Fibroblast of skin of right quadriceps (primary cell): Measurements from ENCODE around the gene ELF3.
"Not testable (repeated sequence)": the region's sequence is repeated elsewhere in the genome, so short reads cannot be mapped to it uniquely, and the experiment has no call there.

Experiments used
- DNase-seq: peaks from one replicate; pipeline ENCODE4 v3.0.0-alpha.2; 2013

ELF3 gene

GRCh38 chr1:202036595-202037387, 26.4 kb downstream of the ELF3 start:
- no peak for DNase-seq

GRCh38 chr1:202037706-202038296, 27.4 kb downstream of the ELF3 start:
- DNase-seq = no peak

- no peak for DNase-seq
Observed at GRCh38 chr1:202038688-202039346, 28.4 kb downstream of the ELF3 start.

- DNase-seq = no peak
Observed at GRCh38 chr1:202045705-202046104, 35.3 kb downstream of the ELF3 start.

- no peak for DNase-seq
Observed at GRCh38 chr1:202046227-202046626, 35.8 kb downstream of the ELF3 start.

GRCh38 chr1:202046748-202047708, 36.6 kb downstream of the ELF3 start:
- DNase-seq = no peak

- DNase-seq = no peak
Observed at GRCh38 chr1:202047977-202048376, 37.6 kb downstream of the ELF3 start.

- DNase-seq = no peak
Observed at GRCh38 chr1:202049129-202049528, 38.7 kb downstream of the ELF3 start.

- DNase-seq = no peak
Observed at GRCh38 chr1:202054094-202054493, 43.7 kb downstream of the ELF3 start.

GRCh38 chr1:202054673-202055072, 44.3 kb downstream of the ELF3 start:
- DNase-seq = not testable (repeated sequence)

- DNase-seq = no peak
Observed at GRCh38 chr1:202056644-202057334, 46.4 kb downstream of the ELF3 start.

GRCh38 chr1:202057335-202057704, 46.9 kb downstream of the ELF3 start:
- DNase-seq = not testable (repeated sequence)

GRCh38 chr1:202058001-202058908, 47.9 kb downstream of the ELF3 start:
- DNase-seq = no peak

- no peak for DNase-seq
Observed at GRCh38 chr1:202061055-202061454, 50.7 kb downstream of the ELF3 start.

GRCh38 chr1:202061787-202062186, 51.4 kb downstream of the ELF3 start:
- DNase-seq = not testable (repeated sequence)

GRCh38 chr1:202062636-202063035, 52.2 kb downstream of the ELF3 start:
- DNase-seq = not testable (repeated sequence)

- DNase-seq = no peak
Observed at GRCh38 chr1:202063093-202063492, 52.7 kb downstream of the ELF3 start.

GRCh38 chr1:202064889-202065312, 54.5 kb downstream of the ELF3 start:
- not testable (repeated sequence) for DNase-seq
